Stimulated activated naive CD8-positive, alpha-beta T cell treated with anti-CD3 and anti-CD28 coated beads, Interleukin-15, Interleukin-2, amounts not matched to agents 100 ng/mL and 50 ng/mL, for 24 hours (primary cell): ENCODE results near the gene ZBTB25.

Source experiments
- H3K27ac Mint-ChIP-seq: one replicate; pipeline ENCODE4 v1.8.0; 2021; ENCODE audit warnings: mild to moderate bottlenecking, mixed read lengths
- H3K27me3 Mint-ChIP-seq: one replicate; pipeline ENCODE4 v1.8.0; 2021; ENCODE audit warnings: mixed read lengths
- H3K36me3 Mint-ChIP-seq: one replicate; pipeline ENCODE4 v1.8.0; 2021; ENCODE audit warnings: low read depth, mixed read lengths
- H3K4me1 Mint-ChIP-seq: one replicate; pipeline ENCODE4 v1.8.0; 2021; ENCODE audit warnings: low read depth, mixed read lengths
- H3K4me3 Mint-ChIP-seq: one replicate; pipeline ENCODE4 v1.8.0; 2021; ENCODE audit warnings: mild to moderate bottlenecking, mixed read lengths
- H3K9me3 Mint-ChIP-seq: one replicate; pipeline ENCODE4 v1.8.0; 2021; ENCODE audit warnings: mixed read lengths

Gene ZBTB25

GRCh38 chr14:64444984-64445845 is 58.4 kb downstream of the ZBTB25 start:
- Mint-ChIP-seq H3K9me3 (no peaks in the 10 kb centered on the region), H3K27ac (peak overlapping the region; percentile 50), H3K4me1 (peaks cover 57% of the 10 kb centered on the region), H3K27me3 (no peaks in the 10 kb centered on the region), H3K4me3 (peak overlapping the region; percentile 1), H3K36me3 (peaks cover 68% of the 10 kb centered on the region)

GRCh38 chr14:64444140-64444539 is 59.5 kb downstream of the ZBTB25 start:
- Mint-ChIP-seq H3K27me3 (no peaks in the 10 kb centered on the region), H3K9me3 (no peaks in the 10 kb centered on the region), H3K4me3 (no peak overlapping the region), H3K36me3 (peaks cover 66% of the 10 kb centered on the region), H3K27ac (peak overlapping the region; percentile 50), H3K4me1 (peaks cover 49% of the 10 kb centered on the region)

- H3K9me3 Mint-ChIP-seq: no peaks in the 10 kb centered on the region
- no peak overlapping the region for H3K27ac Mint-ChIP-seq
- H3K4me3 Mint-ChIP-seq: no peak overlapping the region
- peaks cover 49% of the 10 kb centered on the region for H3K4me1 Mint-ChIP-seq
- no peaks in the 10 kb centered on the region for H3K27me3 Mint-ChIP-seq
- peaks cover 69% of the 10 kb centered on the region for H3K36me3 Mint-ChIP-seq
Measured at GRCh38 chr14:64442300-64442988, 61.2 kb downstream of the ZBTB25 start.

- H3K4me1 Mint-ChIP-seq: peaks cover 45% of the 10 kb centered on the region
- no peak overlapping the region for H3K4me3 Mint-ChIP-seq
- H3K27me3 Mint-ChIP-seq: no peaks in the 10 kb centered on the region
- H3K27ac Mint-ChIP-seq: no peak overlapping the region
- H3K36me3 Mint-ChIP-seq: peaks cover 84% of the 10 kb centered on the region
- H3K9me3 Mint-ChIP-seq: no peaks in the 10 kb centered on the region
Measured at GRCh38 chr14:64440494-64440893, 63.1 kb downstream of the ZBTB25 start.

GRCh38 chr14:64439141-64439540 is 64.5 kb downstream of the ZBTB25 start:
- Mint-ChIP-seq H3K4me1 (peaks cover 31% of the 10 kb centered on the region), H3K9me3 (no peaks in the 10 kb centered on the region), H3K27me3 (no peaks in the 10 kb centered on the region), H3K27ac (no peak overlapping the region), H3K4me3 (no peak overlapping the region), H3K36me3 (peaks cover 81% of the 10 kb centered on the region)

GRCh38 chr14:64438181-64438841 is 65.3 kb downstream of the ZBTB25 start:
- H3K4me1 Mint-ChIP-seq: peaks cover 23% of the 10 kb centered on the region
- H3K27ac Mint-ChIP-seq: peak overlapping the region; percentile 9
- no peak overlapping the region for H3K4me3 Mint-ChIP-seq
- H3K36me3 Mint-ChIP-seq: peaks cover 80% of the 10 kb centered on the region
- no peaks in the 10 kb centered on the region for H3K27me3 Mint-ChIP-seq
- no peaks in the 10 kb centered on the region for H3K9me3 Mint-ChIP-seq

GRCh38 chr14:64434528-64434927 is 69.1 kb downstream of the ZBTB25 start:
- H3K27ac Mint-ChIP-seq: no peak overlapping the region
- H3K9me3 Mint-ChIP-seq: no peaks in the 10 kb centered on the region
- H3K4me1 Mint-ChIP-seq: peaks cover 20% of the 10 kb centered on the region
- H3K27me3 Mint-ChIP-seq: no peaks in the 10 kb centered on the region
- H3K36me3 Mint-ChIP-seq: peaks cover 83% of the 10 kb centered on the region
- no peak overlapping the region for H3K4me3 Mint-ChIP-seq

GRCh38 chr14:64423987-64424386 is 79.7 kb downstream of the ZBTB25 start:
- H3K36me3 Mint-ChIP-seq: peaks cover 81% of the 10 kb centered on the region
- peaks cover 8% of the 10 kb centered on the region for H3K4me1 Mint-ChIP-seq
- H3K9me3 Mint-ChIP-seq: no peaks in the 10 kb centered on the region
- H3K27me3 Mint-ChIP-seq: no peaks in the 10 kb centered on the region
- no peak overlapping the region for H3K4me3 Mint-ChIP-seq
- no peak overlapping the region for H3K27ac Mint-ChIP-seq

GRCh38 chr14:64422756-64423155 is 80.9 kb downstream of the ZBTB25 start:
- Mint-ChIP-seq H3K27ac (peak overlapping the region; percentile 43), H3K36me3 (peaks cover 80% of the 10 kb centered on the region), H3K9me3 (no peaks in the 10 kb centered on the region), H3K4me1 (peaks cover 8% of the 10 kb centered on the region), H3K4me3 (no peak overlapping the region), H3K27me3 (no peaks in the 10 kb centered on the region)

GRCh38 chr14:64422005-64422404 is 81.6 kb downstream of the ZBTB25 start:
- H3K27ac Mint-ChIP-seq: no peak overlapping the region
- peaks cover 9% of the 10 kb centered on the region for H3K4me1 Mint-ChIP-seq
- no peak overlapping the region for H3K4me3 Mint-ChIP-seq
- no peaks in the 10 kb centered on the region for H3K9me3 Mint-ChIP-seq
- H3K36me3 Mint-ChIP-seq: peaks cover 80% of the 10 kb centered on the region
- H3K27me3 Mint-ChIP-seq: no peaks in the 10 kb centered on the region

GRCh38 chr14:64421166-64421565 is 82.5 kb downstream of the ZBTB25 start:
- no peak overlapping the region for H3K27ac Mint-ChIP-seq
- peaks cover 18% of the 10 kb centered on the region for H3K4me1 Mint-ChIP-seq
- no peak overlapping the region for H3K4me3 Mint-ChIP-seq
- no peaks in the 10 kb centered on the region for H3K9me3 Mint-ChIP-seq
- H3K36me3 Mint-ChIP-seq: peaks cover 83% of the 10 kb centered on the region
- no peaks in the 10 kb centered on the region for H3K27me3 Mint-ChIP-seq

- H3K27me3 Mint-ChIP-seq: no peaks in the 10 kb centered on the region
- no peak overlapping the region for H3K27ac Mint-ChIP-seq
- peaks cover 28% of the 10 kb centered on the region for H3K4me1 Mint-ChIP-seq
- H3K4me3 Mint-ChIP-seq: no peak overlapping the region
- peaks cover 77% of the 10 kb centered on the region for H3K36me3 Mint-ChIP-seq
- H3K9me3 Mint-ChIP-seq: no peaks in the 10 kb centered on the region
Measured at GRCh38 chr14:64419003-64419402, 84.6 kb downstream of the ZBTB25 start.

- Mint-ChIP-seq H3K27ac (peak overlapping the region; percentile 4), H3K4me3 (no peak overlapping the region), H3K36me3 (peaks cover 77% of the 10 kb centered on the region), H3K4me1 (peaks cover 27% of the 10 kb centered on the region), H3K27me3 (no peaks in the 10 kb centered on the region), H3K9me3 (no peaks in the 10 kb centered on the region)
Measured at GRCh38 chr14:64417771-64418125, 85.9 kb downstream of the ZBTB25 start.

- Mint-ChIP-seq H3K9me3 (no peaks in the 10 kb centered on the region), H3K4me1 (peaks cover 22% of the 10 kb centered on the region), H3K36me3 (peaks cover 76% of the 10 kb centered on the region), H3K4me3 (no peak overlapping the region), H3K27me3 (no peaks in the 10 kb centered on the region), H3K27ac (peak overlapping the region; percentile 4)
Measured at GRCh38 chr14:64417055-64417770, 86.4 kb downstream of the ZBTB25 start.
